Activated CD8-positive, alpha-beta memory T cell treated with anti-CD3 and anti-CD28 coated beads, Interleukin-2, amount 50 U/mL, for 1 hour (primary cell): ENCODE data around the gene CUX1.
"Not testable (repeated sequence)": the region's sequence is repeated elsewhere in the genome, so short reads cannot be mapped to it uniquely, and the experiment has no call there.

Experiments
- DNase-seq: peaks from one replicate; pipeline ENCODE4 v3.0.0-alpha.2; 2020; ENCODE audit errors: extremely low read depth

The CUX1 gene

DNA sequence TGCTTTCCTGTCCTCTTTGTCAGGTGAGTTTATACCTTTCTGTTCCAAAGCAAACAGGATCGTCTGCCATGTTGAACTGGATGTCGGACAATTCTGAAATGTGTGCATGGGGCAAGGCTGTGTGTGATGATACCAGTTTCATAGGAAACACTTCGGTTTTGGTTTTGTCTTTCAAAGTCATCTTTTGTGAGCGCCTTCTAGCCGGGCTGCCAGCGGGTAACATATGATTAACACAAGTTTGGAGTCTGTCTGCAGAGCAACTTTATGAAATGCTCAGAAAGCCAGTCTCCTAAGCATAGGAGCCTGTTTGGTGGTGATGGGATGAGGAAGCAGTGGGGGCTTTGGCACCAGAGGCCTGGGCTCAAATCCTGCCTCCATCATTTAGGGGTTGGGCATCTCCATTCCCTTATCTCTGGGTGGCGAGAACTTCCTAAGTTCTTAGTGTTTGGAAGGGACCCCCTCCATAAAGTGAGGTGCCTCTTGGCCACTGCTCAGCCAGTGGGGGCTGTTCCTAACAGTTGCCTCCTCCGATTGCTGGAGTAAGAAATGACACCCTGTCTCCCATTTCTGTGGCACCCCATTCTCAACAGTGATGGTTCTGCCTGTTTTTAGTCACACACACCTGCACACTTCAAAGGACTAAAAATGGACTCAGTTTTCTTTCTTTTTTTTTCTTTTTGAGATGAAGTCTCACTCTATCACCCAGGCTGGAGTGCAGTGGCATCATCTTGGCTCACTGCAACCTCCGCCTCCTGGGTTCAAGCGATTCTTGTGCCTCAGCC, 36.8 kb downstream of the CUX1 start:
- no peak for DNase-seq

DNA sequence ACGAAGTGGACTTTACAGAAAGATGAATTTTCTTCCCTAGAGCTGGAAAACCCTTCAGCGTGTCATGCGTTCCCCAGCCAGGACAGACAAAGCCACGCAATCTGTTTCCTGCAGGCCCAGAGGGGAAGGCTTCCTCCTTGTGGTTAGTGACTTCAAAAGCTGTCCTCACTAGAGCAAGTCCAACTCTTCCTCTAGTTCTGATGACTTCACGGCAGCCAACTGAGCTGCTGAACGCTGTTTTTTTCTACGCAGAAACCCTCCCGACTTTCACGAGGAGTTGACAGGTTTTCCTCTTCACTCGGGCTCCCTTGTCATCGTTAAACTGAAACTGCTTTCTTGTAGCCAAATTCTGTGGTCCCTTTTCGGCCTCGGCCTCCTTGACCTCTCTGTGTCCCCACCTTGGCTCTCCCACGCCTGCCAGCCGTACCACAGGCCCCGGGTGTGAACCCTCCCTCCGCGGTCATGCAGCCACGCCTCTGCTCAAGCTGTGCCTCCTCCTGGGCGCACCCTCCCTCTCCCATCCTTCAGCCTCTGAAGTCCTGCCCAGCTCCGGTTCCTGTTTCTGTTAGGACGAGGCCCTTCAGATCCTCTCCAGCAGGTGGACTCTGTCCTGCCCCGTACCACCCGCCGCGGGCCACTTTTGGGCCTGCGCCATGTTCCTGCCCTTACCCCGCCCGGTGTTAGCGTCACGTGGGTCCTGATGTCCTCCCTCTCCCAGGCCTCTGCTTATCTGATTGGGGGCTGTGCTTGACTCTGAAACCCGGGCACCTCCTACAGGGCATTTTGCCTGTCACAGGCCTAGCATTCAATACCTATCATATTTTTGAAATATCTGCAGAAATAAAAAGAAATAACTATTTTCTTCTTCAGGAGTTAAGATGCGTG, 39.3 kb downstream of the CUX1 start:
- DNase-seq: peak; percentile 57

DNA sequence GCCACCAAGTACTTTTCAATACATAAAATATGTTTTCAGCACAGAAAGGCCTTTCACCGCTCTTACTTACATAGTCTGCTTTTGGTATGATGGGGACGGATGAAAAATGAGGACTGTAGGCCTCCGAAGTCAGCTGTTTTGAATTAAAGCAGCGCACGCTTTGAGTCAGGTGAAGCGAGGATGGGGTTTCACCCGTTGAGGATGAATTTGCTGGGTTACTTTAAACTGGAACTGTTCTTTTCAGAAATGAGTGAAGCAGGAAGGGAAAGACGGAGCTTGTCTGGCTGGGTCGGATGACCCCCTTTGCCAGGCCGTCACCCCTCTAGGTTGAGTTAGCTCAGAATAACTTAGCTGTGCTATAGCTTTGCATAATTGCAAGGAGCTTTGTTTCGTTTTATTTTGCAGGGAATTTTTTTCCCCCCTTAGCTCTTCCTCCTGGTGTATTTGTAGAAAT, 40.0 kb downstream of the CUX1 start:
- DNase-seq: no peak

DNA sequence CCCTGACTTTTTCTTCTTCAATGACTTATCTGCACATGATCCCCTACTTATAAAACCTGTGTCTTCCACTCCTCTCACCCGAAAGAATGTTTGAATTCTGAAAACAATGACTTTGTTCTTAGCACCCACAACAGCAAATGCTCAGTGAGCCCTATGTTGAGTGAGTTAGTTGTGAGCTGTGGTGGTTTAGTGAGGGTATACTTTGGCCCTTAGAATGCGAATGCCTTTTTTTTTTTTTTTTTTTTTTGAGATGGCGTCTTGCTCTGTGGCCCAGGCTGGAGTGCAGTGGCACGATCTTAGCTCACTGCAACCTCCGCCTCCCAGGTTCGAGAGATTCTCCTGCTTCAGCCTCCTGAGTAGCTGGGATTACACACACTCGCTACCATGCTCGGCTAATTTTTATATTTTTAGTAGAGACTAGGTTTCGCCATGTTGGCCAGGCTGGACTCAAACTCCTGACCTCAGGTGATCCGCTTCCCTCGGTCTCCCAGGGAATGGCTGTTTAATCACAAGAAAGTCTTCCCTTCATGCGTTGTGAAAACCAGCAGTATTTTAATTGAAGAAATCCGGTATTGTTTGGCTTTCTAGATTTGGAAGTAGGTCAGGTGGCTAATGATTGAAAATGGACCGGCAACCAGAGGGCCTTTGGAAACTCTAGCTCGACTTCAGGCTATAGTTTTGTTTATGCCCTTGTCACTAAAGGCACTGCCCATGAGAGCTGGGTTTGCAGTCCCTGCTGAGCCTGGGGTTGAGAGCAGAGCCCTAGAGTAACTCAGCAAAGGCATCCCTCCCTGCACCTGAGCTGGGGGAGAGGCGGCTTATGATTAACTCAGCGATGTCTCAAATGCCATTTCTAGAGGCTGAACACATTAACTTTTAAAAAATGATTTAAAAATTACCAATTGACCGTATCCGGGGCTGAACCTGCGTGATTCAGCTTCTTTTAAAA, 41.3 kb downstream of the CUX1 start:
- DNase-seq: no peak

DNA sequence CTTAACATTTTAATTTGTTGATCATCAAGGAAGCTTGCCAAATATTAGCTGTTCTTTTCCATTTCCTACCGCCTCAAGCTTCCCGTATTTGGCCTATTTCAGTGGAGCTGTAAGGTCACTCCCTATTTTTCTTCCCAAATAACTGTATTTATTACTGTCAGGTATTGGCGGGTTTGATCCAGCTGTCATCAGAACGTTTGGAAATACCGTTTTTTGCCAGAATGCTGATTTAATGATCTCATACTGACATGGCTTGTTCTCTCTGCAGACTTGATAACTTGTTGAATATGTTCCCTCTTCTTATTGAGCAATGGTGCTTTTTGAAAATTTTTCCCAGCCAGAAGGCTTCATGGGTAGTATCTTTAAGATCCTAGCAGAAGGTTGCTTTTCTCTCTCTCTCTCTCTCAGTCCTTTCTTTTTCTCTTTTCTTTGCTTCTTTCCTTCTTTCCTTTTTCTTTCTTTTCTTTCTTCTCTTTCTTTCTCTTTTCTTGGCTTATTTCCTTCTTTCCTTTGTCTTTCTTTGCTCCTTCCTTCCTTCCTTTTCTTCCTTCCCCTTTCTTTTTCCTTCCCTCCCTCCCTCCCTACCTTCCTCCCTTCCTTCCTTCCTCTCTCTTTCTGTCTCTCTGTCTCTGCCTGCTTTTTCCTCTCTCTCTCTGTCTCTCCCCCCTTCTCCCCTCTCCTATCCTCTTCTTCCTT, 42.1 kb downstream of the CUX1 start:
- no peak for DNase-seq

GRCh38 chr7:101860316-101861217, 43.1 kb downstream of the CUX1 start:
- no peak for DNase-seq

DNA sequence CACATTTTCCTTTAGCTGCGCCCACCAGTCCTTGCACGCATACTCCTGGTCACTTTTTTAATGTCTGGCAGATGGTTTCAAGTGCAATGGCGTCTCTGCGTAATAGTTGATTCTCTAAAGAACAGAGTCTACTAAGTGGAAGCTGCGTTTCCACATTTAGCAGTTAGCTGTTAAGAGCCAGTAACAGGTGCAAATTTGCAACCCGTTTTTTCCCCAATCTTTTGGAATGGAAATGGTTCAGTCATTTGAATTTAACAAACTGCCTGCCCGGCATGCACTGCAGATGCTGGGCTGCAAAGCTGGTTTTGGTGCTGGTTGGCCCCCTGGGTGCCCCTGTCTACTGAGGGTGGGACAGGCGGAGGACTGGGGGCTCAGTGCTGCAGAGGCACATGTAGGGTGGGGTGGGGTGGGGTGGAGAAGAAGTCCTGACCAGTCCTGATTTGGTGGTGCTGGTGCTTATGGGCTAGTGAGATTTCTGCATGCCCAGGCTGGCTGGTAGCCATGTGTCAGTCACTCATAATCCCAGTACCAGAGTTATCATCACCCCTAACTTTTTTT, 43.9 kb downstream of the CUX1 start:
- no peak for DNase-seq

DNA sequence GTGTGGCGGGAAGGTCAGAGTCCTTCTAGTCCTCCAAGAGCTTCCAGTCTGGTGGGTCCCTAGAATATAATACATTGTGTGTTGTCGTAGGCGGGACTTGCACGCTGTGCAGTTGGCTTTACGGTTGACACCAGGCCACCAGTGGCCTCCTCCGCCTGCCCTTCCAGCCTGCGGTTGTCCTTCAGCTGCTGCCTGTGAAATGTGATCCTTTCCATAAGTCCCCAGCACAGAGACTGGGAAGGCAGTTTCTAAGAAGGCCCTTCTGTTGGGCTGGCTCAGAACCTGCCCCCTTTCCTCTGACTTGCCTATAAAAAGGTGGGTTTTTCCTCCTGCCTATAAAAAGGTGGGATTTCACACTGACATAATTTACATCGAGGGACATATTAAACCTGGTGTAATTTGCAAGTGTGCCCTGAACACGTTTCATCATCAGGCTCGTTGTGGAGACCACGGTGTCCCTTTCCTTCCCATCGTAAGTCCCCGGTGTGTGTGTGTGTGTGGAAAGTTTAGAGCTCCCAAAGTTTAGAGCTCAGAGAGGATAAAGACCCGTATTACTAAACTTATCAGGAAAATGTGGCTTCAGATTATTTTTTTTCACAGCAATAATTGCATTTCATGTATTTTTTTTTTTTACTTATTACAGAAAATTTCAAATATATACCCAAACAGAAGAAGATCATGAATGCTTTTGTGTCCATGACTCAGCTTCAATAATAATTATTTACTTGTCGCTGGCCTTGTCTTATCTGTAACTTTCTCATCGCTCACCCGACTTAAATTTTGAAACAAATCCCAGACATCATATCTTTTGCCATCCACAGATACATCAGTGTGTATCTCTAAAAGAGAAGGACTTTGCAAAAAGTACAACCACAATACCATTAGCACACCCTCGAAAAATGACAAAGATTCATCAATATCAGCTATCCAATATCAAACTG, 45.1 kb downstream of the CUX1 start:
- DNase-seq: no peak

DNA sequence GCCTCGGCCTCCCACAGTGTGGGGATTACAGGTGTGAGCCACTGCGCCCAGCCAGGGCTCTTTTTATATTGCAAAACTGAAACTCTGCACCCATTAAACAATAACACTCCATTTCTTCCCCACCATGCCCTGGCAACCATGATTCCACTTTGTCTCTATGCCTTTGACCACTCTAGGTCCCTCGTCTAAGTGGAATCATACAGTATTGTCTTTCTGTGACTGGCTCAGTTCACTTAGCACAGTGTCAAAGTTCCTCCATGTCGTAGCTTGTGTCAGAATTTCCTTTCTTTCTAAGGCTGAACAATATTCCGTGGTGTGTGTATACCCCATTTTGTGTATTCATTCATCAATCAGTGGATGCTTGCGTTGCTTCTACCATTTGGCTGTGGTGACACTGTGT, 46.2 kb downstream of the CUX1 start:
- DNase-seq: no peak

DNA sequence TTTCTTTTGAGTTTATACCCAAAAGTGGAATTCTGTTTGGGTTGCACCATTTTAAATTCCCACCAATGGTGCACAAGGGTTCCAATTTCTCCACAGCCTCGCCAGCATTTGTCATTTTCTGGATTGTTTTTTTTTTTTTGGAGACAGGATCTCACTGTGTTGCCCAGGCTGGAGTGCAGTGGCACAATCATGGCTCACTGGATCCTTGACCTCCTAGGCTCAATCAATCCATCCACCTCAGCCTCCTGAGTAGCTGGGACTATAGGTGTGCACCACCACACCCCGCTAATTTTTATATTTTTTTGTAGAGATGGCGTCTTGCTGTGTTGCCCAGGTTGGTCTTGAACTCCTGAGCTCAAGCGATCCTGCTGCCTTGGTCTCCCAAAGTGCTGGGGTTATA, 46.6 kb downstream of the CUX1 start:
- DNase-seq: no peak

- no peak for DNase-seq
These were observed 47.6 kb downstream of the CUX1 start for GRCh38 chr7:101865031-101865430.

DNA sequence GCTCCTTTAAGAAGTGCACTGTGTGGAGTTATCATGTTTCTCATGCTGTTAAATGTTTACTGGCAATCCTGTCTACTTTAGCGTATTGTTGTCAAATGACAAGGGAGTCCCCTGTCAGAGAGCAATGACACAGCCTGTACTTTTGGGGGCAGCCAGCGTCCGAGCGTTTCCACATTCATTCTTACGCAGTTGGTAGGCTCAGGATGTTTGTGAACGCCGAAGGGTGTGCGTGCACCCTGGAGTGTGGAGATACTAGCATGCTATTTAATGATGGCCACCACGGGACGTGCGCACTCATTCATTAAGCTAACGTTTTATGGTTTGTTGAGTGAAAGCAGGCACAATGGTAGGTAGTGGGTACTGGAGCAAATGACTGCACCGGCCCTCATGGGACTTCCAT, 48.0 kb downstream of the CUX1 start:
- DNase-seq: no peak

DNA sequence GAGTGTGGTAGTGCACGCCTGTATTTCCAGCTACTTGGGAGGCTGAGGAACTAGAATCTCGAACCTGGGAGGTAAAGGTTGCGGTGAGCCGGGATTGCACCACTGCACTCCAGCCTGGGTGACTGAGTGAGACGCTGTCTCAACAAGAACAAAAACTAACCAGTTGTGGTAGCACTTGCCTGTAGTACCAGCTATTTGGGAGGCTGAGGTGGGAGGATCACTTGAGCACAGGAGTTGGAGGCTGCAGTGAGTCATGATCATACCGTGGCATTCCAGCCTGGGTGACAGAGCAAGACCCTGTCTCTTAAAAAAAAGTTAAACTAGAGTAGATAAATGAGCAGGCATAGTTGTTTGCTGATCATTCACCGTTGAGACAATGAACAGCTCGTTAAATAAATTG, 48.9 kb downstream of the CUX1 start:
- no peak for DNase-seq

DNA sequence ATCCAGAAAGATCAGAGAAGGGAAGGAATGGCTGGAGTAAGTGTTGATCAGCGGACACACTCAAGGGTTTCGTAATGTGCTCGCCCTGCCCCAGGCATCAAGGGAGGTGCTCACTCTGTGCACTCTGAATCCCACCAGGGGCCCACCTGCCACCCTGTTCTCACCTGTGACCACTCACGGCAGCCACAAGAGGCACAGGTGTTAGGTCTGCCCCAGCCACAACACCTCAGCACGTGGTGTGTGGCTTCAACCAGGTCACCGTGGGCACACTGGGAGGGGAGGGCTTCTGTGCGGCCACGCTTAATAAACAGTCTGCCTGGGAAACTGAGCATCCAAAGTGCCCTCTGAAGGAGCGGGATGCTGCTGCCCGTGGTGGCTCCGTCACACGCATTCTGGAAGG, 49.8 kb downstream of the CUX1 start:
- DNase-seq: no peak

DNA sequence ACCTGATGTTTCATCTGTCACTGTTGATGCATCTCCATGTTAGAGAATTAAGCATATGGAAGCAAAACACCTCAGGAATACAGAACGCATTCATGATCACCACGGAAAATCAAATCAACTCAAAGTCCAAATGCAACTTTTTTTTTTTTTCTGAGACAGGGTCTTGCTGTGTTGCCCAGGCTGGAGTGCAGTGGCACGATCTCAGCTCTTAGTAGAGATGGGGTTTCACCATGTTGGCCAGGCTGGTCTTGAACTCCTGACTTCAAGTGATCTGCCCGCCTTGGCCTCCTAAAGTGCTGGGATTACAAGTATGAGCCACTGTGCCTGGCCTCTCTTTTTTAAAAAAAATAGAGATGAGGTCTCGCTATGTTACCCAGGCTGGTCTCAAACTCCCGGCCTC, 50.3 kb downstream of the CUX1 start:
- DNase-seq: not testable (repeated sequence)

DNA sequence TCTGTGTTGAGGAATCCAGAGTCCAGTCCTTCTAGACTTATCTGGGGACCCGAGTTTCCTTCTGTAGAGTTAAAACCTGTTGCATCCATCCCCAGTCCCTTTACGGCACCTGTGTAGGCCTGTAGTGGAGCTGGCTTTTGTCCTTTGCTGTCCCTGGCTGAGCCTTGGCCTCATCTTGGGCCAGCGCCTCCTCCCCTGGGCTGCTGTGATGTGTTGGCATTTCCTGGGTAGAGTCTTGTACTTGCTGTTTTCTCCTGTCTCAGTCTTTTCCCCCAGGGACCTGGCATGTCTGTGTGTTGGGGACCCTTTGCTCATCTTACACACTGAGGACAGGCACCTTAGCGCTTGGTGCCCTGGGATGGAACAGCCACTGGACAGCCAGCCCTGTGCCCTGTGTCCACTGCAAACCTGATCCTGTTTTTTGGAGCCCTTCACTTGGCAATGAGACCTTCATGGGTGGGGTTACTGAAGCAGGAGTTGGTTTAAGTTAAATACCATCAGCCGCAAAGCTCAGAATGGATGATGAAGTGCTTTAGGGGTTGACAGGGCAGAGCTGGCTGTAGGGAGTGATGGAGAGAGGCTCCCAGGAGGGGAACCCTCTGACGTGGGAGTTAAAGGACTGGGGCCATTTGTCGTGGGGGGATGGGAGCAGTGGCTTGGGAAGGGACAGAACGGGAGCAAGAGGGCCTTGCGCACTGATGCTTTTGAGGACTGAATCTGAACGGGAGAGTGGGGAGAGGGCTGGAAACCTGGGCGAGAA, 50.9 kb downstream of the CUX1 start:
- no peak for DNase-seq

DNA sequence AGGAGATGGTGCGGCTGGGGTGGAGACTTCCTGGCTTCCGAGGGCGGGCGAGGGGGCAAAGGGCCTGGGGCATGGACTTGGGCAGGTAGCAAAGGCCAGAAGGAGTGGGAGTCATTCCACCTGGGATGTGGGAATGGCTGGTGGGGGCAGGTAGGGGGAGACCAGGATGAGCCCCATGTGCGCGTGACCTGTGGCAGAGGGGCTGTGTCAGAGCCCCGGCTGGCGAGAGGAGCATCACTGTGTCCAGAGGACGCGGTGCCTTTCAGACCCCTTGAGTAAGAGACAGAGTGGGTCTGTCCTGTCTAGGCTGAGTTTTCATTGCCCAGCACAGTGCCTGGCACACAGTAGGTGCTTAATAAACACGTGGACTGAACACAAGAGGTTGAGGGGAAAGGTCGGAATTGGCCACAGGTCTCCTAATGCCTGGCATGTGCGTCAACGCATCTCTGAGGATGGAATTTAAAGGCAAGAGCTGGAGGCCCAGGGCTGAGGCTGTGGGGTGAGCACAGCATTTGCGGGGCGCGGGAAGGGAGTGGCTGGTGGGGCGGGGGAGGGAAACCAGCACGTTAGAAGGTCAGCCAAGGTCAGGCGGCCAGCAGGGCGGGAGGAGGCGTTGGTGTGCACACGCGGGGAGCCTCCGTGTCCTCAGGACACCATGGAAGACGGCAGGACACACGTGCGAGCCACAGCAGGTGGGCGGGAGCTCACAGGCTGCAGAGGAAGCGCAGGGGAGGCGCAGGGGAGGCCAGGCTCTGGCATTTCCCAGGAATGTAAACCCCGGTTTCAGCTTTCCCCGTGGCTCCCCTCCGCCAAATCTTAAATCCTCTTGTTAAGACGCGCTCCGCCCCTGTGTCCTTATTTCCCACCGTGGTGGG, 51.8 kb downstream of the CUX1 start:
- no peak for DNase-seq
